SH-SY5Y (cell line): ENCODE measurements around the gene SELENOO.

Experiments
- GATA2 ChIP-seq: IDR thresholded peaks from 2 replicates; pipeline ENCODE4 v1.6.1; 2011; ENCODE audit warnings: mild to moderate bottlenecking, low read depth, low read length
- GATA3 ChIP-seq: IDR thresholded peaks from 2 replicates; pipeline ENCODE4 v1.6.1; 2011; ENCODE audit warnings: low read depth, mild to moderate bottlenecking, low read length, moderate library complexity

GRCh38 chr22:50190182-50190940 is 10.4 kb upstream of the SELENOO start:
- TF ChIP-seq GATA3 (no peak), GATA2 (no peak)
